VCaP (cell line): ENCODE measurements around the gene ZNRD2.

Source experiments
- H3K27ac ChIP-seq: fragments of 450-650 bp; 2 replicates; pipeline ENCODE4 v1.5.1; 2017
- CTCF ChIP-seq: fragments of 450-650 bp; conservative IDR thresholded peaks from 2 replicates; pipeline ENCODE4 v1.5.1; 2017; ENCODE audit warnings: mild to moderate bottlenecking, moderate library complexity

Gene ZNRD2

GRCh38 chr11:65596520-65596919 lies 26.2 kb downstream of the ZNRD2 start:
- TF ChIP-seq CTCF = no peak
- no peak overlapping the region for H3K27ac ChIP-seq

GRCh38 chr11:65598258-65598699 lies 28.0 kb downstream of the ZNRD2 start:
- no peak for TF ChIP-seq CTCF
- H3K27ac ChIP-seq = no peak overlapping the region

GRCh38 chr11:65599216-65599954 lies 29.1 kb downstream of the ZNRD2 start:
- TF ChIP-seq CTCF = no peak
- H3K27ac ChIP-seq = no peak overlapping the region; the same call in 1 of the 2 replicates

GRCh38 chr11:65599955-65600246 lies 29.6 kb downstream of the ZNRD2 start:
- H3K27ac ChIP-seq = no peak overlapping the region; the same call in 1 of the 2 replicates
- TF ChIP-seq CTCF = no peak

- TF ChIP-seq CTCF = no peak
- H3K27ac ChIP-seq = no peak overlapping the region
Observed at GRCh38 chr11:65604258-65604657, 34.0 kb downstream of the ZNRD2 start.

GRCh38 chr11:65606876-65607613 lies 36.8 kb downstream of the ZNRD2 start:
- H3K27ac ChIP-seq = no peak overlapping the region
- TF ChIP-seq CTCF = no peak; the same call in 1 of the 2 replicates

GRCh38 chr11:65607614-65608426 lies 37.5 kb downstream of the ZNRD2 start:
- no peak for TF ChIP-seq CTCF
- H3K27ac ChIP-seq = no peak overlapping the region
